Neural cell (in vitro differentiated cells): Measurements from ENCODE around the gene TCEA3. TPM values are rescaled to one million over a fixed set of nuclear protein-coding genes. Genes with fewer than 3 reads are reported as not detected.

Source experiments
- H2AFZ ChIP-seq: fragments of 200-600, 300-800 bp; sonication (generic), shearing (Covaris generic); 2 replicates; pipeline ENCODE4 v1.6.0; 2014; ENCODE audit warnings: low read depth, mild to moderate bottlenecking, antibody characterized with exemption, low read length, moderate library complexity
- H3F3A ChIP-seq: fragments of 200-600 bp; shearing (Covaris generic); 2 replicates; pipeline ENCODE4 v1.6.1; 2016; ENCODE audit warnings: mild to moderate bottlenecking, moderate library complexity, mixed read lengths, antibody characterized with exemption, low read length; ENCODE audit not compliant: insufficient read depth, poor library complexity, severe bottlenecking
- H3K27ac ChIP-seq: fragments of 200-600, 300-800 bp; sonication (generic), shearing (Covaris generic); 2 replicates; pipeline ENCODE4 v1.5.1; 2014; ENCODE audit warnings: mild to moderate bottlenecking, low read length, moderate library complexity
- H3K27me3 ChIP-seq: fragments of 300-800, 200-600 bp; sonication (generic), shearing (Covaris generic); 2 replicates; pipeline ENCODE4 v1.6.0; 2014; ENCODE audit warnings: mild to moderate bottlenecking, low read depth, low read length, moderate library complexity; ENCODE audit not compliant: insufficient read depth
- H3K36me3 ChIP-seq: fragments of 300-800, 200-600 bp; sonication (generic), shearing (Covaris generic); 2 replicates; pipeline ENCODE4 v1.5.1; 2014; ENCODE audit warnings: mild to moderate bottlenecking, antibody characterized with exemption, low read length, moderate library complexity; ENCODE audit not compliant: insufficient read depth
- H3K4me2 ChIP-seq: fragments of 300-800, 200-600 bp; sonication (generic), shearing (Covaris generic); 2 replicates; pipeline ENCODE4 v1.6.0; 2014; ENCODE audit warnings: mild to moderate bottlenecking, low read length
- H3K4me3 ChIP-seq: fragments of 300-800, 200-600 bp; sonication (generic), shearing (Covaris generic); 2 replicates; pipeline ENCODE4 v1.5.1; 2014; ENCODE audit warnings: mild to moderate bottlenecking, low read length, moderate library complexity
- H3K79me2 ChIP-seq: fragments of 200-600 bp; shearing (Covaris generic); replicated peaks from 2 replicates; pipeline ENCODE4 v1.6.0; 2014; ENCODE audit warnings: mild to moderate bottlenecking, low read length, moderate library complexity; ENCODE audit not compliant: insufficient read depth
- H3K9ac ChIP-seq: fragments of 300-800, 200-600 bp; sonication (generic), shearing (Covaris generic); 2 replicates; pipeline ENCODE4 v1.6.1; 2016; ENCODE audit warnings: mild to moderate bottlenecking, low read length, mixed read lengths
- H3K9me2 ChIP-seq: fragments of 200-600 bp; shearing (Covaris generic); 2 replicates; pipeline ENCODE4 v1.6.1; 2016; ENCODE audit warnings: mild to moderate bottlenecking, low read length, mixed read lengths; ENCODE audit not compliant: insufficient read depth
- H3K9me3 ChIP-seq: fragments of 200-600, 300-800 bp; sonication (generic), shearing (Covaris generic); 2 replicates; pipeline ENCODE4 v1.6.1; 2016; ENCODE audit warnings: mild to moderate bottlenecking, mixed run types, low read length, moderate library complexity, mixed read lengths
- H4K20me1 ChIP-seq: fragments of 200-600 bp; shearing (Covaris generic); 2 replicates; pipeline ENCODE4 v1.6.1; 2016; ENCODE audit warnings: mild to moderate bottlenecking, mixed run types; ENCODE audit not compliant: insufficient read depth
- CTCF ChIP-seq: fragments of 450-650 bp; IDR thresholded peaks from 2 replicates; pipeline ENCODE4 v1.5.1; 2014; ENCODE audit warnings: antibody characterized with exemption, mild to moderate bottlenecking, moderate library complexity; ENCODE audit not compliant: poor library complexity, severe bottlenecking
- EP300 ChIP-seq: fragments of 450-650 bp; conservative IDR thresholded peaks from 2 replicates; pipeline ENCODE4 v1.6.1; 2014; ENCODE audit warnings: antibody characterized with exemption, mild to moderate bottlenecking, moderate library complexity; ENCODE audit not compliant: poor library complexity, severe bottlenecking
- EZH2 ChIP-seq: fragments of 200-600, 300-800 bp; shearing (Covaris generic), sonication (generic); IDR thresholded peaks from 2 replicates; pipeline ENCODE4 v1.6.1; 2014; ENCODE audit warnings: antibody characterized with exemption, low read length, borderline replicate concordance, mild to moderate bottlenecking; ENCODE audit not compliant: insufficient read depth, poor library complexity, severe bottlenecking
- MXI1 ChIP-seq: fragments of 450-650 bp; conservative IDR thresholded peaks from 2 replicates; pipeline ENCODE4 v1.6.1; 2014; ENCODE audit warnings: antibody characterized with exemption, mild to moderate bottlenecking; ENCODE audit not compliant: poor library complexity, severe bottlenecking
- POLR2AphosphoS5 ChIP-seq: IDR thresholded peaks from 2 replicates; pipeline ENCODE4 v1.6.1; 2012
- RAD21 ChIP-seq: fragments of 450-650 bp; conservative IDR thresholded peaks from 2 replicates; pipeline ENCODE4 v1.6.1; 2014; ENCODE audit warnings: antibody characterized with exemption, mild to moderate bottlenecking, moderate library complexity
- REST ChIP-seq: IDR thresholded peaks from 2 replicates; pipeline ENCODE4 v1.6.1; 2012; ENCODE audit warnings: borderline replicate concordance
- SMC3 ChIP-seq: fragments of 450-650 bp; conservative IDR thresholded peaks from 2 replicates; pipeline ENCODE4 v1.6.1; 2014; ENCODE audit warnings: antibody characterized with exemption, mild to moderate bottlenecking, moderate library complexity; ENCODE audit not compliant: poor library complexity
- TAF1 ChIP-seq: IDR thresholded peaks from 2 replicates; pipeline ENCODE4 v1.6.1; 2012; ENCODE audit warnings: low read depth
- polyA plus RNA-seq: library from polyadenylated mRNA; depleted of rRNA; stranded (reverse); fragments of >200 nt; gene quantifications from 2 replicates; pipeline ENCODE4 v1.2.3, GENCODE V29; 2014

TCEA3 gene
- polyA plus RNA-seq, 1 donor from 2014 or later = not detected

GRCh38 chr1:23366146-23366545, 58.4 kb downstream of the TCEA3 start:
- Histone ChIP-seq H3K36me3 (peaks cover 28% of the 10 kb centered on the region), H3K9ac (no peak overlapping the region), H3K27me3 (no peaks in the 10 kb centered on the region), H3F3A (peaks cover 19% of the 10 kb centered on the region), H3K27ac (no peak overlapping the region), H3K9me2 (no peaks in the 10 kb centered on the region), H3K79me2 (peaks cover 12% of the 10 kb centered on the region), H3K4me2 (no peak overlapping the region), H3K9me3 (peaks cover 19% of the 10 kb centered on the region), H3K4me3 (peak overlapping the region; percentile 93), H4K20me1 (no peaks in the 10 kb centered on the region), H2AFZ (no peak overlapping the region)
- TF ChIP-seq TAF1 (no peak), RAD21 (no peak), EP300 (no peak), SMC3 (no peak), REST (no peak), CTCF (no peak), EZH2 (no peak)

- Histone ChIP-seq H3K27ac (no peak overlapping the region), H3F3A (no peaks in the 10 kb centered on the region), H3K4me3 (no peak overlapping the region), H3K9me2 (no peaks in the 10 kb centered on the region), H4K20me1 (no peaks in the 10 kb centered on the region), H3K36me3 (peaks cover 37% of the 10 kb centered on the region), H3K9me3 (peaks cover 33% of the 10 kb centered on the region), H3K9ac (no peak overlapping the region), H2AFZ (no peak overlapping the region), H3K4me2 (no peak overlapping the region), H3K27me3 (no peaks in the 10 kb centered on the region), H3K79me2 (peaks cover 6% of the 10 kb centered on the region)
- TF ChIP-seq MXI1 (no peak), EP300 (no peak)
Observed at GRCh38 chr1:23362218-23362713, 62.3 kb downstream of the TCEA3 start.

GRCh38 chr1:23358310-23358875, 66.2 kb downstream of the TCEA3 start:
- Histone ChIP-seq H3K4me2 (no peak overlapping the region), H3K27me3 (no peaks in the 10 kb centered on the region), H4K20me1 (no peaks in the 10 kb centered on the region), H3K9ac (no peak overlapping the region), H3K9me2 (no peaks in the 10 kb centered on the region), H2AFZ (no peak overlapping the region), H3K4me3 (no peak overlapping the region), H3K9me3 (peaks cover 33% of the 10 kb centered on the region), H3K79me2 (no peaks in the 10 kb centered on the region), H3F3A (no peaks in the 10 kb centered on the region), H3K27ac (no peak overlapping the region), H3K36me3 (peaks cover 28% of the 10 kb centered on the region)
- TF ChIP-seq RAD21 (no peak), EP300 (no peak), CTCF (no peak), POLR2AphosphoS5 (no peak), SMC3 (no peak), TAF1 (no peak)
